Activated B cell treated with CpG ODN at 0.5 μM for 24 hours (primary cell): ENCODE results near the gene WNT11. TPM values are rescaled to one million over a fixed set of nuclear protein-coding genes. Genes with fewer than 3 reads are reported as not detected.

Source experiments
- ATAC-seq: fragments of 200-7000 bp; cut with Tn5 transposase; one replicate; pipeline ENCODE4 v1.10.0; 2021; ENCODE audit warnings: low read depth, mild to moderate bottlenecking, moderate library complexity
- CTCF ChIA-PET: fragments of 350-600 bp; sonication (Branson Sonifier 250); formaldehyde crosslinking; loops from one replicate; lab custom pipeline; 2021; ENCODE audit warnings: antibody characterized with exemption; lab: Charles Lee
- POLR2A ChIA-PET: fragments of 350-600 bp; sonication (Branson Sonifier 250); formaldehyde crosslinking; loops from one replicate; lab custom pipeline; 2021; ENCODE audit warnings: antibody characterized with exemption; lab: Charles Lee
- DNase-seq: peaks from one replicate; pipeline ENCODE4 v3.0.0; 2022
- H3K27ac Mint-ChIP-seq: one replicate; pipeline ENCODE4 v1.8.0; 2020; ENCODE audit warnings: mixed read lengths
- H3K27me3 Mint-ChIP-seq: one replicate; pipeline ENCODE4 v1.8.0; 2021; ENCODE audit warnings: mixed read lengths
- H3K36me3 Mint-ChIP-seq: one replicate; pipeline ENCODE4 v1.8.0; 2021; ENCODE audit warnings: low read depth, mixed read lengths
- H3K4me1 Mint-ChIP-seq: one replicate; pipeline ENCODE4 v1.8.0; 2021; ENCODE audit warnings: mixed read lengths
- H3K4me3 Mint-ChIP-seq: one replicate; pipeline ENCODE4 v1.8.0; 2020; ENCODE audit warnings: mild to moderate bottlenecking, mixed read lengths
- H3K9me3 Mint-ChIP-seq: one replicate; pipeline ENCODE4 v1.8.0; 2020; ENCODE audit warnings: mixed read lengths
- CTCF ChIP-seq: fragments of 200-600 bp; IDR thresholded peaks from one replicate; pipeline ENCODE4 v1.8.0; 2022; ENCODE audit warnings: antibody characterized with exemption, mild to moderate bottlenecking
- intact Hi-C: fragments of 100-400 bp; cut with micrococcal nuclease; formaldehyde crosslinking; loops from one replicate; pipeline ENCODE4 v1.15.1; 2024
- total RNA-seq: library from RNA; stranded (reverse); gene quantifications from 2 replicates; pipeline ENCODE4 v1.2.3, GENCODE V29; 2022

The WNT11 gene
- total RNA-seq, 1 donor from 2014 or later = 0.16 TPM

DNA sequence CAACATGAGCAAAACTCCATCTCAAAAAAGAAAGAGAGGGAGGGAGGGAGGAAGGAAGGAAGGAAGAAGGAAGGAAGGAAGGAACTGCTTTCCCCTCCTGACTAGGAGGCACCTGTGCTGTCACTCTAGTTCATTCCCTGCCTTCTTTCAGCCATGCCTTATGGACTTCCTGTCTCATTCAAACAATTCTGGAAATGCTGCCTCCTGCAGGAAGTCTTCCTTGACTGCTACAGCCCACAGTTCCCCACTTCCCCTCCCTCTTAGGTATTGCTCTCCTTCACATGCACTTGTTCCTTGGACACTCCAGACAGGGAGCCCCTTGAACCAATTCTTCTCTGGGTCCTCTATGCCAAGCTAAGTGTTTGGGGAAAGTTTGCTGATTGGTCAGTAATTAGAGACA, 31.6 kb upstream of the WNT11 start:
- ATAC-seq = no peak
- intact Hi-C loops = loop anchor here (5.0 to 10.0 kb wide), 2 partner anchors 343 to 841 kb away; partner anchors contain the start of gene RPS3
- no peak overlapping the region for H3K27ac Mint-ChIP-seq
- ChIA-PET CTCF (interaction anchor here (4.7 kb wide), 1 partner anchor 30 kb away, joined by 49 read pairs; no protein-coding TSS in a partner anchor), POLR2A (no interaction called here)
- TF ChIP-seq CTCF = no peak
- H3K4me3 Mint-ChIP-seq = no peak overlapping the region
- H3K36me3 Mint-ChIP-seq = peaks cover 14% of the 10 kb centered on the region
- H3K4me1 Mint-ChIP-seq = peaks cover 27% of the 10 kb centered on the region
- DNase-seq = no peak
- no peaks in the 10 kb centered on the region for H3K9me3 Mint-ChIP-seq
- H3K27me3 Mint-ChIP-seq = peaks cover 10% of the 10 kb centered on the region

- Mint-ChIP-seq H3K4me3 (peak overlapping the region; percentile 95), H3K9me3 (no peaks in the 10 kb centered on the region), H3K36me3 (peaks cover 14% of the 10 kb centered on the region), H3K4me1 (peaks cover 29% of the 10 kb centered on the region), H3K27ac (no peak overlapping the region), H3K27me3 (peaks cover 10% of the 10 kb centered on the region)
- no peak for TF ChIP-seq CTCF
- DNase-seq (no peak), ATAC-seq (no peak)
- POLR2A ChIA-PET = no interaction called here
- CTCF ChIA-PET = interaction anchor here (4.7 kb wide), 1 partner anchor 29 kb away, joined by 49 read pairs; no protein-coding TSS in a partner anchor
- intact Hi-C loops = loop anchor here (5.0 to 10.0 kb wide), 2 partner anchors 342 to 840 kb away; partner anchors contain the start of gene RPS3
Measured at GRCh38 chr11:76237000-76237649, 30.8 kb upstream of the WNT11 start.

- no peak for DNase-seq
- peaks cover 32% of the 10 kb centered on the region for H3K4me1 Mint-ChIP-seq
- ATAC-seq = peak; percentile 23
- peak overlapping the region; percentile 95 for H3K27ac Mint-ChIP-seq
- peaks cover 14% of the 10 kb centered on the region for H3K36me3 Mint-ChIP-seq
- H3K4me3 Mint-ChIP-seq = peak overlapping the region; percentile 95
- CTCF ChIA-PET = interaction anchor here (1.3 to 4.7 kb wide), 2 partner anchors 28 to 84 kb away, joined by 3 to 49 read pairs; no protein-coding TSS in a partner anchor
- no peaks in the 10 kb centered on the region for H3K9me3 Mint-ChIP-seq
- TF ChIP-seq CTCF = no peak
- intact Hi-C loops = loop anchor here (5.0 to 10.0 kb wide), 2 partner anchors 342 to 839 kb away; partner anchors contain the start of gene RPS3
- H3K27me3 Mint-ChIP-seq = peaks cover 10% of the 10 kb centered on the region
- POLR2A ChIA-PET = interaction anchor here (1.9 kb wide), 1 partner anchor 29 kb away, joined by 7 read pairs; no protein-coding TSS in a partner anchor
Measured at GRCh38 chr11:76236092-76236999, 30.0 kb upstream of the WNT11 start.

DNA sequence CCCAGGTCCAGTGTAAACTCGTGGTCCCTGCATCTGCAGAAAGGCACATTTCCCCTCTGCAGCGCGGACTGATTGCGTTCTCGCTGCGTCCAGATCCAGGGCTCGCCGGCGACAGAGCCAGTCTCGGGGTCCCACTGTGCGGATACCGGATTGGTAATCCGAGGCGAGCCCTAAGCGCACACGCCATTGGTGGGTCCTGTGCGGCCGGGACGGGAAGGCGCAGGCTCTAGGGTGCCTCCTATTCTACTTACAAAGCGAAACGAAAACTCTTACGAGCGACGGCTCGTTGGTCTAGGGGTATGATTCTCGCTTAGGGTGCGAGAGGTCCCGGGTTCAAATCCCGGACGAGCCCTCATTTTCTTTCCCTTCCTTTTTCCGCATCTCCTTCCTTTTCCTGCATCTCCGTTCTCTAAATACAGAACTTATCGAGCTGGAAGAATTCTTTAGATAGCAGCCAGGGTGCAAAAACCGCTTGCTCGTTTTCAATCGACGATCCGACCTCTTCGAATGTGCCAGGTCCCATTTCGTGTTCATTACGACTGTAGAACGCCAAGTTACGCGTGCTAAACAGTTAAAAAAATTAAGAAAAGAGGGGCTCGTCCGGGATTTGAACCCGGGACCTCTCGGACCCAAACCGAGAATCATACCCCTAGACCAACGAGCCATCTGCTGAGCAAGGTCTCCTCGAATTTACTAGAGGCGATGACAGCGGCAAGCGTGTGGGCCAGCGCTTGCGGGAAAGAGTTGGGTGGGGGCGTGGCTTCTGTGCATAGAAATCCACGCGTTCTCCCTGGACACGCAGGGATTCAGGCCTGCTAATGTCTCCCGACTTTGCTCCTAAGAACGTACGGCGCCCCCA, 29.2 kb upstream of the WNT11 start:
- H3K27me3 Mint-ChIP-seq = peaks cover 7% of the 10 kb centered on the region
- ChIA-PET POLR2A (interaction anchor here (1.4 to 1.9 kb wide), 3 partner anchors 9 to 58 kb away, joined by 6 to 7 read pairs (median 7); no protein-coding TSS in a partner anchor), CTCF (interaction anchor here (1.3 to 4.7 kb wide), 2 partner anchors 27 to 83 kb away, joined by 3 to 49 read pairs; no protein-coding TSS in a partner anchor)
- no peaks in the 10 kb centered on the region for H3K9me3 Mint-ChIP-seq
- DNase-seq = peak; percentile 82
- peak; percentile 78 for ATAC-seq
- peaks cover 14% of the 10 kb centered on the region for H3K36me3 Mint-ChIP-seq
- peaks cover 32% of the 10 kb centered on the region for H3K4me1 Mint-ChIP-seq
- intact Hi-C loops = loop anchor here (1.0 to 10.0 kb wide), 8 partner anchors 28 to 838 kb away; partner anchors contain the start of genes DGAT2, GVQW3, RPS3 and THAP12
- no peak for TF ChIP-seq CTCF
- peak overlapping the region; percentile 95 for H3K27ac Mint-ChIP-seq
- peak overlapping the region; percentile 95 for H3K4me3 Mint-ChIP-seq
